Esophagus muscularis mucosa (tissue), 4 donors: Measurements from ENCODE around the gene AGXT2.

Experiments
- EP300 ChIP-seq: sonication (generic); formaldehyde crosslinking; IDR thresholded peaks from one replicate; pipeline ENCODE4 v1.6.1; 2017; ENCODE audit warnings: antibody characterized with exemption
- POLR2A ChIP-seq: fragments of 450-650 bp; IDR thresholded peaks from one replicate; pipeline ENCODE4 v1.6.1; 2017; ENCODE audit warnings: antibody characterized with exemption, moderate library complexity, mild to moderate bottlenecking, low read depth
- POLR2AphosphoS5 ChIP-seq, 2 donors: sonication (generic); formaldehyde crosslinking; IDR thresholded peaks; one replicate each; pipeline ENCODE4 v1.6.1; 2017; ENCODE audit warnings: antibody characterized with exemption in 2 of 2
- TF ChIP-seq, protein P1 (sequence below), 3 experiments: fragments of 200-600 bp in 2 of 3; fragments of 450-650 bp in 1 of 3; sonication (generic) in 2 of 3; IDR thresholded peaks; one replicate each; pipeline ENCODE4 v1.5.1; 2017 to 2019; ENCODE audit warnings: antibody characterized with exemption in 3 of 3, mild to moderate bottlenecking in 2 of 3, moderate library complexity in 1 of 3

GRCh38 chr5:34957321-34957720 lies 90.4 kb downstream of the AGXT2 start:
- TF ChIP-seq, protein P1, sequence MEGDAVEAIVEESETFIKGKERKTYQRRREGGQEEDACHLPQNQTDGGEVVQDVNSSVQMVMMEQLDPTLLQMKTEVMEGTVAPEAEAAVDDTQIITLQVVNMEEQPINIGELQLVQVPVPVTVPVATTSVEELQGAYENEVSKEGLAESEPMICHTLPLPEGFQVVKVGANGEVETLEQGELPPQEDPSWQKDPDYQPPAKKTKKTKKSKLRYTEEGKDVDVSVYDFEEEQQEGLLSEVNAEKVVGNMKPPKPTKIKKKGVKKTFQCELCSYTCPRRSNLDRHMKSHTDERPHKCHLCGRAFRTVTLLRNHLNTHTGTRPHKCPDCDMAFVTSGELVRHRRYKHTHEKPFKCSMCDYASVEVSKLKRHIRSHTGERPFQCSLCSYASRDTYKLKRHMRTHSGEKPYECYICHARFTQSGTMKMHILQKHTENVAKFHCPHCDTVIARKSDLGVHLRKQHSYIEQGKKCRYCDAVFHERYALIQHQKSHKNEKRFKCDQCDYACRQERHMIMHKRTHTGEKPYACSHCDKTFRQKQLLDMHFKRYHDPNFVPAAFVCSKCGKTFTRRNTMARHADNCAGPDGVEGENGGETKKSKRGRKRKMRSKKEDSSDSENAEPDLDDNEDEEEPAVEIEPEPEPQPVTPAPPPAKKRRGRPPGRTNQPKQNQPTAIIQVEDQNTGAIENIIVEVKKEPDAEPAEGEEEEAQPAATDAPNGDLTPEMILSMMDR (IDR thresholded peaks at IDR 0.05), result no peak
- no peak for TF ChIP-seq POLR2AphosphoS5 (IDR thresholded peaks at IDR 0.05)
- TF ChIP-seq EP300, result no peak
- no peak for TF ChIP-seq POLR2A
